Kidney (tissue), 14 donors: Measurements from ENCODE around the gene SHPK. TPM values are rescaled to one million over a fixed set of nuclear protein-coding genes. Genes with fewer than 3 reads are reported as not detected.

ENCODE experiments used
- DNase-seq, 5 donors: peaks; one replicate each; pipeline ENCODE4 v3.0.0-alpha.2; 2013 to 2020
- FAIRE-seq: peaks from 2 replicates; lab custom pipeline; 2012; peaks lifted over from hg19 to GRCh38; lab: Jason Lieb, UNC
- H3K27ac ChIP-seq, 2 donors: one replicate each; pipeline ENCODE4 v1.7.0; 2013; ENCODE audit warnings: low read depth in 2 of 2, low read length in 2 of 2, inconsistent platforms in 1 of 2
- H3K27me3 ChIP-seq: one replicate; pipeline ENCODE4 v1.7.1; 2013; ENCODE audit warnings: low read length, inconsistent platforms; ENCODE audit not compliant: control insufficient read depth, insufficient read depth
- H3K36me3 ChIP-seq, 3 donors: one replicate each; pipeline versions ENCODE4 v1.7.0 to v1.7.1; 2013; ENCODE audit warnings: low read length in 3 of 3, control low read depth in 1 of 3, inconsistent platforms in 1 of 3; ENCODE audit not compliant: insufficient read depth in 3 of 3, control insufficient read depth in 2 of 3
- H3K4me1 ChIP-seq, 3 donors: one replicate each; pipeline versions ENCODE4 v1.7.0 to v1.7.1; 2013; ENCODE audit warnings: low read length in 3 of 3, inconsistent platforms in 1 of 3, low read depth in 1 of 3; ENCODE audit not compliant: control insufficient read depth in 2 of 3, insufficient read depth in 2 of 3
- H3K4me3 ChIP-seq, 3 donors: one replicate each; pipeline versions ENCODE4 v1.7.0 to v1.8.1; 2013; ENCODE audit warnings: low read length in 3 of 3, control low read depth in 1 of 3, inconsistent platforms in 1 of 3
- H3K9ac ChIP-seq, 3 donors: one replicate each; pipeline versions ENCODE4 v1.7.0 to v1.7.1; 2013; ENCODE audit warnings: low read length in 3 of 3, control low read depth in 1 of 3, inconsistent platforms in 1 of 3
- H3K9me3 ChIP-seq, 3 donors: one replicate each; pipeline versions ENCODE4 v1.7.0 to v1.7.1; 2013; ENCODE audit warnings: low read length in 3 of 3, control low read depth in 1 of 3, inconsistent platforms in 1 of 3; ENCODE audit not compliant: control insufficient read depth in 2 of 3, insufficient read depth in 1 of 3
- CTCF ChIP-seq: IDR thresholded peaks from 3 replicates; pipeline ENCODE4 v1.5.1; 2012; ENCODE audit warnings: mild to moderate bottlenecking, moderate library complexity, borderline replicate concordance; ENCODE audit not compliant: insufficient read depth; ENCODE audit errors: extremely low read depth
- intact Hi-C: fragments of 100-400 bp; cut with DNase I; formaldehyde crosslinking; loops from one replicate; pipeline ENCODE4 v1.11.1; 2022
- polyA plus RNA-seq: library from polyadenylated mRNA; stranded (reverse); fragments of 350-450 nt; fragmentation: Illumina TruSeq; extraction: RNeasy Lipid Tissue Mini Kit (QIAGEN cat#74804); gene quantifications from one replicate; pipeline ENCODE4 v1.2.3, GENCODE V29; 2014; ENCODE audit warnings: low read depth, low replicate concordance; ENCODE audit not compliant: insufficient read depth
- total RNA-seq: library from RNA; stranded (reverse); fragmentation: NEBNext Ultra II Directional; extraction: Animal tissue kit (Norgen Biotek cat#: 25700); gene quantifications from one replicate; pipeline ENCODE4 v1.2.1, GENCODE V29; 2021
- donor health status: control.
- donor health status: control.
- donor health status: control.
- donor health status: control.
- donor health status: control.
- donor health status: DM: yes; HTN: yes; CAD: no.
- donor health status: Normal renal cell carcinoma (clear cell type).

The SHPK gene
- total and polyA plus RNA-seq, 2 donors from 2014 or later: 9.2 to 17.5 TPM

DNA sequence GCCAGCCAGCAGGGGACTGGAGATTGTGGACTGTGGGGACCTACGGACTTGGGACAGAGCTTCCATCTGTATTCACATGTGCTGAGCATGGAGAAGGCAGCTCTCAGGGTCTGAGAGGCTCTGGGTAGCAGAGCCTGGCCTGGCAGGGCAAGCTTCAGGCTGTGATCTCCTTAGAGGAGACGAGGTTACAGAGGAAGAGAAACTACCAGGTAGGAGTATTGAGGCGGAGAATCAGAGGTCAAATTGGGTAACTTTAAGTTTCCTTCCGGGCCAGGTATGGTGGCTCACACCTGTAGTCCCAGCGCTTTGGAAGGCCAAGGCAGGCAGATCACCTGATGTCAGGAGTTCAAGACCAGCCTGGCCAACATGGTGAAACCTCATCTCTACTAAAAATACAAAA, 9.3 kb upstream of the SHPK start:
- H3K4me1 ChIP-seq: peaks cover 0 to 12% (median 6%) of the 10 kb centered on the region in 3 donors
- DNase-seq: no peak
- intact Hi-C loops: no loop called here
- H3K27ac ChIP-seq: peak overlapping the region in 1 of 2 donors; percentile 36
- H3K9me3 ChIP-seq: no peaks in the 10 kb centered on the region
- H3K9ac ChIP-seq: no peak overlapping the region
- H3K27me3 ChIP-seq: no peaks in the 10 kb centered on the region
- peaks cover 0 to 20% (median 6%) of the 10 kb centered on the region in 3 donors for H3K36me3 ChIP-seq
- no peak overlapping the region for H3K4me3 ChIP-seq
- TF ChIP-seq CTCF: no peak
- FAIRE-seq: no peak

DNA sequence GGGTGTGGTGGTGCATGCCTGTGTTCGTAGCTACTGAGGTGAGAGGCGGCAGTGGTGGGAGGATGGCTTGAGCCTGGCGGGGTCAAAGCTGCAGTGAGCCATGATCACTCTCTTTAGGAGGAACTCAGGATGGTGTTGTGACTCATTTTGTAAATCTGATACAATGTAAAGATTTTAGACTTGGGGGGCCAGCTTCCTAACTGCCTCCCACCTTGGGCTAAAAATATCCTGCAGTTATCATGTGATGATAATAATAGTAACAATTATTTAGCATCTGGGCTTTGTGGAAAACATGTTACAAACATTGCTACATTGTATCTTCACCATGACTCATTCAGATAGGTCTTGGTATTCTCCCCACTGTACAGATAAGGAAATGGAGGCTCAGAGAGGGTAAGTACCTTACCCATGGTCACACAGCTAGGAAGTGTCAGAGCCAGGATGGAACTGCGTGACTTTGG, 7.9 kb upstream of the SHPK start:
- DNase-seq: no peak
- H3K4me1 ChIP-seq: peaks cover 0 to 16% (median 6%) of the 10 kb centered on the region in 3 donors
- no peak for TF ChIP-seq CTCF
- no peak overlapping the region for H3K9ac ChIP-seq
- peaks cover 2 to 11% (median 4%) of the 10 kb centered on the region in 3 donors for H3K36me3 ChIP-seq
- intact Hi-C loops: no loop called here
- no peaks in the 10 kb centered on the region for H3K9me3 ChIP-seq
- no peak overlapping the region for H3K4me3 ChIP-seq
- H3K27me3 ChIP-seq: no peaks in the 10 kb centered on the region
- H3K27ac ChIP-seq: no peak overlapping the region
- no peak for FAIRE-seq

GRCh38 chr17:3641717-3642486, 5.9 kb upstream of the SHPK start:
- intact Hi-C loops: no loop called here
- no peak for TF ChIP-seq CTCF
- Histone ChIP-seq H3K4me1 (peaks cover 0 to 20% (median 3%) of the 10 kb centered on the region in 3 donors), H3K9ac (no peak overlapping the region), H3K9me3 (no peaks in the 10 kb centered on the region), H3K4me3 (no peak overlapping the region), H3K27ac (no peak overlapping the region), H3K27me3 (no peaks in the 10 kb centered on the region), H3K36me3 (peaks cover 2 to 5% (median 4%) of the 10 kb centered on the region in 3 donors)
- FAIRE-seq: no peak
- DNase-seq: peak in 2 of 5 donors; percentile 50 to 64
